Measurements from ENCODE around the gene STAMBP.
"Not testable (repeated sequence)": the region's sequence is repeated elsewhere in the genome, so short reads cannot be mapped to it uniquely, and the experiment has no call there.

Gene STAMBP

GRCh38 chr2:73828818-73829570 lies at the start of gene STAMBP:
STAMBP (plus strand) TSS chr2:73828961; CDS start chr2:73830857, 1,896 bp downstream.
- peak; percentile 90 for DNase-seq

- peak; percentile 94 for DNase-seq
These were observed 49.1 kb upstream of the STAMBP start, which contains the start of gene DUSP11 for GRCh38 chr2:73779467-73780236. DUSP11 (minus strand) TSS chr2:73780103; CDS start chr2:73779974, 129 bp downstream.

- DNase-seq: no peak
These were observed 48.6 kb upstream of the STAMBP start for GRCh38 chr2:73780237-73780582.

GRCh38 chr2:73783402-73783801 lies 45.4 kb upstream of the STAMBP start:
- DNase-seq: not testable (repeated sequence)

GRCh38 chr2:73783883-73784282 lies 44.9 kb upstream of the STAMBP start, which contains the start of gene C2orf78:
C2orf78 (plus strand) TSS chr2:73784183; CDS start chr2:73784310, 127 bp downstream.
- not testable (repeated sequence) for DNase-seq

- DNase-seq: no peak
These were observed 16.9 kb upstream of the STAMBP start for GRCh38 chr2:73811878-73812277.

- DNase-seq: no peak
These were observed 16.1 kb upstream of the STAMBP start for GRCh38 chr2:73812635-73813034.

- DNase-seq: no peak
These were observed 10.5 kb upstream of the STAMBP start for GRCh38 chr2:73818296-73818695.

- DNase-seq: no peak
These were observed 7.5 kb upstream of the STAMBP start for GRCh38 chr2:73821227-73821626.

- no peak for DNase-seq
These were observed 7.1 kb upstream of the STAMBP start for GRCh38 chr2:73821669-73822068.

GRCh38 chr2:73822276-73822675 lies 6.5 kb upstream of the STAMBP start:
- no peak for DNase-seq

- DNase-seq: no peak
These were observed 5.8 kb upstream of the STAMBP start for GRCh38 chr2:73822991-73823390.

GRCh38 chr2:73823416-73823815 lies 5.3 kb upstream of the STAMBP start:
- no peak for DNase-seq

- DNase-seq: peak; percentile 14
These were observed 4.7 kb upstream of the STAMBP start for GRCh38 chr2:73823916-73824523.

GRCh38 chr2:73825408-73825807 lies 3.4 kb upstream of the STAMBP start:
- DNase-seq: no peak

GRCh38 chr2:73827018-73827417 lies 1.7 kb upstream of the STAMBP start:
- DNase-seq: peak; percentile 28

GRCh38 chr2:73827660-73828388 lies 937 bp upstream of the STAMBP start:
- DNase-seq: no peak

GRCh38 chr2:73828389-73828817 lies 358 bp upstream of the STAMBP start:
- DNase-seq: no peak

- DNase-seq: no peak
These were observed 2.2 kb downstream of the STAMBP start for GRCh38 chr2:73830871-73831401.

GRCh38 chr2:73832930-73833329 lies 4.2 kb downstream of the STAMBP start:
- DNase-seq: no peak

GRCh38 chr2:73836141-73836943 lies 7.6 kb downstream of the STAMBP start:
- DNase-seq: no peak

Measured in KG1 (cell line).